Endodermal cell (in vitro differentiated cells): ENCODE results near the gene PTH2. TPM values are rescaled to one million over a fixed set of nuclear protein-coding genes. Genes with fewer than 3 reads are reported as not detected.

ENCODE experiments used
- DNase-seq: peaks from one replicate; pipeline ENCODE4 v3.0.0-alpha.2; 2017
- H3K27ac ChIP-seq: 2 replicates; pipeline ENCODE4 v1.5.1; 2013; ENCODE audit warnings: mild to moderate bottlenecking, low read depth, low read length, moderate library complexity
- H3K27me3 ChIP-seq: 2 replicates; pipeline ENCODE4 v1.6.1; 2013; ENCODE audit warnings: mild to moderate bottlenecking, low read length, moderate library complexity; ENCODE audit not compliant: insufficient read depth, control insufficient read depth, poor library complexity, severe bottlenecking
- H3K36me3 ChIP-seq: 2 replicates; pipeline ENCODE4 v1.7.0; 2013; ENCODE audit warnings: mild to moderate bottlenecking, low read length, moderate library complexity; ENCODE audit not compliant: control insufficient read depth, insufficient read depth
- H3K4me1 ChIP-seq: one replicate; pipeline ENCODE4 v1.7.0; 2013; ENCODE audit warnings: low read length; ENCODE audit not compliant: control insufficient read depth, insufficient read depth
- H3K4me3 ChIP-seq: 2 replicates; pipeline ENCODE4 v1.5.1; 2013; ENCODE audit warnings: mild to moderate bottlenecking, low read length, moderate library complexity
- H3K9ac ChIP-seq: 2 replicates; pipeline ENCODE4 v1.6.1; 2013; ENCODE audit warnings: mild to moderate bottlenecking, low read length, moderate library complexity; ENCODE audit not compliant: poor library complexity, severe bottlenecking; ENCODE audit errors: extremely low read depth
- H3K9me3 ChIP-seq: 2 replicates; pipeline ENCODE4 v1.6.1; 2013; ENCODE audit warnings: mild to moderate bottlenecking, low read length, moderate library complexity; ENCODE audit not compliant: control insufficient read depth
- H3K27ac Mint-ChIP-seq: 2 replicates; pipeline ENCODE4 v1.8.0; 2020; ENCODE audit warnings: mixed read lengths
- H3K27me3 Mint-ChIP-seq: 2 replicates; pipeline ENCODE4 v1.8.0; 2021; ENCODE audit warnings: mild to moderate bottlenecking, mixed read lengths; ENCODE audit not compliant: insufficient read depth
- H3K36me3 Mint-ChIP-seq: 2 replicates; pipeline ENCODE4 v1.8.0; 2020; ENCODE audit warnings: low read depth, mixed read lengths
- H3K4me1 Mint-ChIP-seq: 2 replicates; pipeline ENCODE4 v1.8.0; 2020; ENCODE audit warnings: mixed read lengths
- H3K4me3 Mint-ChIP-seq: 2 replicates; pipeline ENCODE4 v1.8.0; 2020; ENCODE audit warnings: mild to moderate bottlenecking, moderate library complexity, mixed read lengths
- H3K9me3 Mint-ChIP-seq: 2 replicates; pipeline ENCODE4 v1.8.0; 2020; ENCODE audit warnings: mild to moderate bottlenecking, mixed read lengths
- CTCF ChIP-seq: fragments of 200-600 bp; sonication (generic); conservative IDR thresholded peaks from 2 replicates; pipeline ENCODE4 v1.5.0; 2021; ENCODE audit warnings: antibody characterized with exemption, mild to moderate bottlenecking
- WGBS, 2 experiments: methylation state at CpG; one replicate each; pipeline versions ENCODE4 v1.1.5 to v1.1.7; 2013; ENCODE audit warnings: missing lambda C conversion rate in 2 of 2, mixed read lengths in 1 of 2; ENCODE audit not compliant: insufficient coverage in 1 of 2, insufficient read length in 1 of 2; 5-methylcytosine and 5-hydroxymethylcytosine counted together
- total RNA-seq, 2 donors: library from RNA; stranded (reverse); fragmentation: NEBNext Ultra II Directional in 1 of 2; extraction: Animal tissue kit (Norgen Biotek cat#: 25700) in 1 of 2; gene quantifications; 2 replicates in 1 of 2; 3 replicates in 1 of 2; pipeline ENCODE4 v1.2.1, GENCODE V29; 2021

Gene PTH2
- total RNA-seq, 2 donors from 2014 or later, result not detected

DNA sequence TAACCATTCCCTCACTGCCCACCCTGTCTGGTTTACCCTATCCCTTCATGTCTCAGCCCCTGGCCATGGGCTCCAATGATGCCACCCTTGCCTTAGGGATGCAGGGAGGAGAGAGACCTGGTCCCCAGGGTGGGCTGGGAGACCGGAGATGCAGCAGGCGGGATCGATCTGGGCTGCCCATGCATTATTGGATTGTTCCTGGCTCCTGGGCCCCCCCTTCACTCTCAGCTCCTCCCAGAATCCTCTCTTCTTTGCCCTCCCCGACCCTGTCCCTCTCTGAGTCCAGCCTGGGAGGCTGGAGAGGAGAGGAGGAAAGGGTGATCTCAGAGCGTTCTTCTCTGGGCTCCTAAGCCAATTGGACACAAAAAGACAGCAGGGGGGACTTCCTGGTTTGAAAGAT lies 29.4 kb downstream of the PTH2 start:
- Mint-ChIP-seq H3K36me3 (no peaks in the 10 kb centered on the region), H3K27ac (no peak overlapping the region), H3K27me3 (peaks cover 10% of the 10 kb centered on the region), H3K4me1 (peaks cover 11% of the 10 kb centered on the region), H3K4me3 (no peak overlapping the region), H3K9me3 (no peaks in the 10 kb centered on the region)
- Histone ChIP-seq H3K36me3 (no peaks in the 10 kb centered on the region), H3K9me3 (no peaks in the 10 kb centered on the region), H3K27me3 (peaks cover 9% of the 10 kb centered on the region), H3K4me1 (no peaks in the 10 kb centered on the region), H3K4me3 (no peak overlapping the region), H3K27ac (no peak overlapping the region), H3K9ac (no peak overlapping the region)
- WGBS, 2 experiments, result 85 to 100% methylated on average over 1 to 4 of the region's 5 CpGs
- TF ChIP-seq CTCF, result no peak
- no peak for DNase-seq

DNA sequence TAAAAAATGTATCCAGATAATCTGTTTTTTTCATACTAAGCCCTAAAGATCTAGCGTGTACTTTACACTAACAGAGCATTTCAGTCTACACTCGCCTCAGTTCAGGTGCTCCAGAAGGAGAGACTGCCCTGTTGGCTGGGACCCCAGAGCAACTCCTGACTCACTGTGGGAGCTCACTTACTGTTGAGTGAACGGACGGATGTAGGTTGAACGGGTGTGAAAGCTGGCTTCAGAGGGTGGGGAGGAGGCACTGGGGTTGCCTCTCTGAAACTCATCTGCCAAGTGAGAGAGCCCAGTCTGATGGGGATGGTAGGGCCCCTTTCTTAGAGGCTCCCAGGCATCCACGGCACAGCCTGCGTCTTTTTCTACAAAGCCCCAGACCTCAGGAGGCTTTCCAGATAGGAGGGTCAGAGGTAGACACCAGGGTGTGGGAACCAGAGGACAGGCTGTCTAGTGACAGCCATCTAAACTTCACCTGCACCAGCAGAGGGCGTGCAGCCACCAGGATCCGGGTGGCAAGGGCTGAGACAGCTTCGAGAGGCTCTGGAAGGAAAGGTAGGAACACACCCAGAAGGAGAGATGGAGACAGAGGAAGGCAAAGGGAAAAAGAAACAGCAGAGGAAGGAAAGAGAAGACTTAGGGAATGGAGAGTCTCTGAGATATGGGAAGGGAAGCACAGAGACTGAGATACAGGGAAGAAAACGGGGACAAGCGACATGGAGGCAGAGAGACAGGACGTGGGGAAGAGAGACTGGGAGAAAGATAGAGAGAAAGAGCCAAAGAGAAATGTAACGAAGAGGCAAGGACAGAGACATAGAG lies 31.5 kb downstream of the PTH2 start:
- H3K4me1 Mint-ChIP-seq, result no peaks in the 10 kb centered on the region
- no peaks in the 10 kb centered on the region for H3K36me3 Mint-ChIP-seq

DNA sequence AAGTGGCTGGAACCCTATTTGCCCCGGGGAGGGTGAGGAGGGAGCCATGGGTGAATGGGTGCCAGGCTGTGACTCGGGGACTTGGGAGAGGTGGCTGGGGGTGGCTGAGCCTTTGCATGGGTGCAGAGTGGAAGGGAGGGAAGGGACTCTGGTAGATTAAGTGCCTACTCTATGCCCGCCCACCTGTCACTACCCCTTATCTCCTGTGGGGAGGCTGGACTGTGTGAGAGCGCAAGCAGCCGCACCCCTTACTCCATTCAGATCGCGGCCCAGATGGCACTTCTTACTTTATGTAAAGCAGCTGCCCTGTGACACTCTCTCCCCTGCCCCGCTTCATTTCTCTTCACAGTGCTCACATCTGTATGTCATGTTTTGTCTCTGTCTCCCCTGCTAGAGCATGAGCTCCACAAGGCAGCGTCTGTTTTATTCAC lies 32.3 kb downstream of the PTH2 start:
- Histone ChIP-seq H3K27me3 (peaks cover 9% of the 10 kb centered on the region), H3K9me3 (no peaks in the 10 kb centered on the region), H3K4me1 (no peaks in the 10 kb centered on the region), H3K4me3 (no peak overlapping the region), H3K27ac (no peak overlapping the region), H3K36me3 (no peaks in the 10 kb centered on the region), H3K9ac (no peak overlapping the region)
- Mint-ChIP-seq H3K9me3 (peaks cover 1% of the 10 kb centered on the region), H3K4me3 (no peak overlapping the region), H3K36me3 (no peaks in the 10 kb centered on the region), H3K27me3 (peaks cover 24% of the 10 kb centered on the region), H3K4me1 (no peaks in the 10 kb centered on the region), H3K27ac (no peak overlapping the region)
- 74 to 83% methylated on average over 5 to 9 of the region's 9 CpGs for WGBS, 2 experiments
- DNase-seq, result no peak
- no peak for TF ChIP-seq CTCF

More for the DNA sequence above, 31.5 kb downstream of the PTH2 start:
- H3K9ac ChIP-seq, result no peak overlapping the region
- H3K9me3 ChIP-seq, result no peaks in the 10 kb centered on the region
- peak; percentile 95 for DNase-seq
- Mint-ChIP-seq H3K27ac (no peak overlapping the region), H3K9me3 (peaks cover 1% of the 10 kb centered on the region), H3K4me3 (no peak overlapping the region), H3K27me3 (peaks cover 24% of the 10 kb centered on the region)
- H3K27me3 ChIP-seq, result peaks cover 9% of the 10 kb centered on the region
- no peak overlapping the region for H3K4me3 ChIP-seq
- H3K36me3 ChIP-seq, result no peaks in the 10 kb centered on the region
- TF ChIP-seq CTCF, result peak; percentile 94
- no peaks in the 10 kb centered on the region for H3K4me1 ChIP-seq
- WGBS, 2 experiments, result 52 to 75% methylated on average over 7 to 14 of the region's 14 CpGs
- no peak overlapping the region for H3K27ac ChIP-seq
